ENCODE results near the gene MAML3.

MAML3 gene

DNA sequence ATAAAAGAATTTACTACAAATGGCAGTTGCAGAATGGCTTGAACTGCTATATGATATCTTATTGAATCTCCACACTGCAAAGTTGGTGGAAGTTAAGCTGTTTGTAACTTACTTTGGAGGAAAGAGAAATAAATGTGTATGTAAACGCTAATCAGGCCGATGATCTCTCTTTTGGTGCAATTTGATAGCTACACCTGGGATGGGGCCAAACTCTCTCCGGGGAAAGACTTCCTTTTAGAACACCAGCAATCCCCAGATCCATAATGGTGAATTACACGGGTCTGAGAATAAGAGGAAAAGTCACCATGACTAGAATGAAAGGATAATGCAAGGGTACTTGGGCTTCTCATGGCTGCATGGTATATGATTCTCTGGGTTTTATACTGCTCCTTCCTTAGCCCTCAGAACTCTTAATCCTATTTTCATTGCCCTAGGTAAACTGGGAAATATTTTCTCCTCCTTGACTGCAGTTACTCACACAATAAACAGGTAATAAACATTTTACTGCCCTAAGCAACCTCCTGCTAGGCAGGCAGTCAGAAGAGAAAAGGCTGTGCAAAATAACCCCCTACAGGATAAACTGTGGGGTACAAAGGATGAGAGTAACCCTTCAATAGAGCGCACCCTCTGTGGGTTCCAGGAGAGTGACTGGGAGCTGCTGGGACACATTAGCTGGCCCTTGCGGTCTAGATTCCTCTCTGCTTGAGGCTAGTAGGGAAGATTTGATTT lies 379.1 kb downstream of the MAML3 start:
- DNase-seq (ENCODE audit: low read depth): no peak
- TF ChIP-seq, protein P1, sequence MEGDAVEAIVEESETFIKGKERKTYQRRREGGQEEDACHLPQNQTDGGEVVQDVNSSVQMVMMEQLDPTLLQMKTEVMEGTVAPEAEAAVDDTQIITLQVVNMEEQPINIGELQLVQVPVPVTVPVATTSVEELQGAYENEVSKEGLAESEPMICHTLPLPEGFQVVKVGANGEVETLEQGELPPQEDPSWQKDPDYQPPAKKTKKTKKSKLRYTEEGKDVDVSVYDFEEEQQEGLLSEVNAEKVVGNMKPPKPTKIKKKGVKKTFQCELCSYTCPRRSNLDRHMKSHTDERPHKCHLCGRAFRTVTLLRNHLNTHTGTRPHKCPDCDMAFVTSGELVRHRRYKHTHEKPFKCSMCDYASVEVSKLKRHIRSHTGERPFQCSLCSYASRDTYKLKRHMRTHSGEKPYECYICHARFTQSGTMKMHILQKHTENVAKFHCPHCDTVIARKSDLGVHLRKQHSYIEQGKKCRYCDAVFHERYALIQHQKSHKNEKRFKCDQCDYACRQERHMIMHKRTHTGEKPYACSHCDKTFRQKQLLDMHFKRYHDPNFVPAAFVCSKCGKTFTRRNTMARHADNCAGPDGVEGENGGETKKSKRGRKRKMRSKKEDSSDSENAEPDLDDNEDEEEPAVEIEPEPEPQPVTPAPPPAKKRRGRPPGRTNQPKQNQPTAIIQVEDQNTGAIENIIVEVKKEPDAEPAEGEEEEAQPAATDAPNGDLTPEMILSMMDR (conservative IDR thresholded peaks at IDR 0.05; ENCODE audit: low read depth, low read length): no peak
- no peak overlapping the region for H3K4me3 ChIP-seq (ENCODE audit: low read depth, low read length)

DNA sequence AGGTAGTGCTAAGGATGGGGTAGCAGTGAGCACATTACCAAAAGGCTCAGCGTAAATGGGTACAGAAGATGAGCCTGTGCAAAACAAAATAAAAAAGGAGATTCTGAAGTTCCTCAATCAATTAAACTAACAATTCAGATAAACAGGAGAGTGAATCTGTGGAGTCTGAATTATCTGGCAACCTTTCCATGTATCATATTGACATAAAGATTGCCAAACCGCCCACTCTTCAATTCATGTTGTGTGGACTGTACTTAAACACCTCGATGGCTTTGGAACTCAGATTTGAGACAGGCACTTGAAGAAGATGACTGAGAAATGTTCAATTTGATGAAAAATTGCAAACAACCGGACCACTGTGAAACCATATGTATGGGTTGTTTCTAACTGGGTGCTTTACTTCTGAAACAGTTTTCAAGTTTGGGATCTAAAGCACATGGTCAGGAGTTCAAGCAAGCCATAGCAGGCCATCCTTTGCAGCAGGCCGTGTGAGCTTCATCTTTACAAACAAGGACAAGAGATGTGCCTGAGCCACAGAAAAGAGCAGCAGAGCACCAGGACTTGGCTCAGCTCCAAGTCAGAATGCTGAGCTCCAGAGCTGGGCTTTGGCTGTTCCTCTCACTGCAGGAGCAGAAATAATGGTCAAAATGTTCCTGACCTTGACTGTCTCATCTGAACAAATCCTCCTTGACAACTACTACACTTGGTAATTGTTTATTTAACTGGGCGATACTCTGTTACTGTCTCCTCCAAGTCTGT lies 380.2 kb downstream of the MAML3 start:
- no peak overlapping the region for H3K4me3 ChIP-seq (ENCODE audit: low read depth, low read length)

DNA sequence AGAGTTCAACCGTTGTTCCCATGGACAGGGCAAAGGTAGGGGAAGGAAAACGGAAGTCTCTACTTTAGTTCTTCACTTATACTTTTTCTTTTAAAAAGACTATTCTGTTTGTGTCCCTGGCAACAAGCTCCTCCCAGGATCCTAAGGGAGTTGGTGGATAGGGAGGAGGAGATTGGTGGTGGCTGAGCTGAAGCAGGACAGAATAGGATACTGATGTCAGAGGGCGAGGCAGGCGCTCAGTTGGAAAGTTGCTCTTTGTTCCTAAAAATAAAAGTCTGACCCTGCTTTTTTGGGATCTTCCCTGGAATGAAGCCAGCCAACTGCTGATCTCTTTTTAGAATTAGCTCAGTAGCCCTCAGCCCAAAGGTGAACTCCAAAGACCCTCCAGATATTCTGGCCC lies 383.6 kb downstream of the MAML3 start:
- no peak for DNase-seq (ENCODE audit: low read depth)
- H3K4me3 ChIP-seq (ENCODE audit: low read depth, low read length): no peak overlapping the region
- TF ChIP-seq, protein P1 (conservative IDR thresholded peaks at IDR 0.05; ENCODE audit: low read depth, low read length): no peak

More for the DNA sequence above, 380.2 kb downstream of the MAML3 start:
- no peak for DNase-seq (ENCODE audit: low read depth)
- TF ChIP-seq, protein P1 (conservative IDR thresholded peaks at IDR 0.05; ENCODE audit: low read depth, low read length): no peak

DNA sequence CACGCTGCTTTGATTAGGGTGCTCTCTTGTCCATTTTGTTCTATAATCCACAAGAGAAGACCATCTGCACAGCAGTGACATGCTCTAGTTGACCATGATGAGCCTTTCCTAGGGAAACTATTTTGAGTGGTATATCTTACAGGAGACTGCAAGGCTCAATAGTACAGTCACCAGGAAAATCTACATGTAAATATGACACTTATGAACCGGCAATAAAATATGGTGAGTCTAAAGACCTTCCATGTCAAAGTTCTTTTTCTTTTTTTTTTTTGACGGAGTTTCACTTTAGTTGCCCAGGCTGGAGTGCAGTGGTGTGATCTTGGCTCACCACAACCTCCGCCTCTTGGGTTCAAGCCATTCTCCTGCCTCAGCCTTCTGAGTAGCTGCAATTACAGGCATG lies 384.6 kb downstream of the MAML3 start:
- TF ChIP-seq, protein P1 (conservative IDR thresholded peaks at IDR 0.05; ENCODE audit: low read depth, low read length): no peak
- H3K4me3 ChIP-seq (ENCODE audit: low read depth, low read length): no peak overlapping the region

DNA sequence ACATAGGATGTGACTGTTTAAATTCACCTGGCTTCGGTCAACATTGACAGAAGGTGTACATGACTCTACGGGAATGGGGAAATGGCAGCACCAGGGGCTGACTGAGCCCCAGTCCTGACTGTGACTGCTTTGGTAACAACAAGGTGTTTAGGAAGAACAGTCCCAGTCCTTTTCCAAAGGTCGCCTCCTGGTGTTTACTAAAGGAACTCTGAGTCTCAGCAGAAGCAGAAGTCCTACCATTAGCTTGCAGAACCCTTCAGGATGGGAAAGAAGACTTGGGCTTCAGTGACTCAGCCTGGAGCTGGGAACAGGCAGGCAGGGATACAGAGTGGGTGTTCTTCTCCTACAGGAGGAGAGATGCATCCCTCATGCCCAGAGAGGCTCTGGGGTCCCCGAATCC lies 385.1 kb downstream of the MAML3 start:
- TF ChIP-seq, protein P1 (conservative IDR thresholded peaks at IDR 0.05; ENCODE audit: low read depth, low read length): peak; percentile 39
- peak; percentile 14 for DNase-seq (ENCODE audit: low read depth)
- H3K4me3 ChIP-seq (ENCODE audit: low read depth, low read length): no peak overlapping the region

More for the DNA sequence above, 384.6 kb downstream of the MAML3 start:
- DNase-seq (ENCODE audit: low read depth): no peak

DNA sequence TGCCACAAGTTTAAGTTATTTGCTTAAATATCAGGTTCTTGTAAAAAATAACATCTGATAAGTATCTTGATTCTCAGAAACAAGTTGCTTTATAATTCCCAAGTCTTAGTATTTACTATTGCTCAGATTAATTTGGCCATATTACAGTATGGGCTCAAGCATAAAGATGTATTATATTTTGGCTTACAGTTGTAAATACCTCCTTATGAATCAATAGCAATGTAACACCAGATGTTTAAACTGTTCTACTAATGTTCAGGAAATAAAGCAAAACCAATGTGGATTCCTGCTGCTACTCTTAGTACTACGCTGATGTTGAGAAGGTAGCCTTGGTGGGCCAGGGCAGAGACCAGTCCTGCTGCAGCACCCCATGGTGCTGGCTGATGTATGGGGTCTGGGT lies 385.6 kb downstream of the MAML3 start:
- TF ChIP-seq, protein P1 (conservative IDR thresholded peaks at IDR 0.05; ENCODE audit: low read depth, low read length): no peak
- no peak overlapping the region for H3K4me3 ChIP-seq (ENCODE audit: low read depth, low read length)

More for the DNA sequence above, 385.6 kb downstream of the MAML3 start:
- DNase-seq (ENCODE audit: low read depth): no peak
